GM18858 (cell line): ENCODE results near the gene CLCA1.

ENCODE experiments used
- ATAC-seq: cut with Tn5 transposase; IDR thresholded peaks from one replicate; pipeline ENCODE4 v1.9.1; 2021; ENCODE audit not compliant: unreplicated experiment

CLCA1 gene

DNA sequence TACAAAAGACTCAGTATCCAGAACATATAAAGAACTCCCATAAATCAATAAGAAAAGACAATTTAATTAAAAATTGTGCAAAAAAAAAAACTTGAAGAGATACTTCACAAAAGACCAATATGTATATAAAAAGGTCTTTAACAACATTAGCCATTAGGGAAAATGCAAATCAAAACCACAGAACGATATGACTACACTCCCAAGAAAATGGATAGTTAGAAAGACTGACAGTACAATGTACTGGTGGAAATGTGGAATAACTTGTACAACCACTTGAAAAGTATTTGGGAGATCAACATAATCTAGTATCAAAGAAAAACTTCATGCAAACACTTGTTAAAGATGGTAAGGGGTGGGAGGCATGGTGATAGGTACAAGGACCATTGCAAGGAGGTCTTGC lies 3.9 kb upstream of the CLCA1 start:
- ATAC-seq: no peak

DNA sequence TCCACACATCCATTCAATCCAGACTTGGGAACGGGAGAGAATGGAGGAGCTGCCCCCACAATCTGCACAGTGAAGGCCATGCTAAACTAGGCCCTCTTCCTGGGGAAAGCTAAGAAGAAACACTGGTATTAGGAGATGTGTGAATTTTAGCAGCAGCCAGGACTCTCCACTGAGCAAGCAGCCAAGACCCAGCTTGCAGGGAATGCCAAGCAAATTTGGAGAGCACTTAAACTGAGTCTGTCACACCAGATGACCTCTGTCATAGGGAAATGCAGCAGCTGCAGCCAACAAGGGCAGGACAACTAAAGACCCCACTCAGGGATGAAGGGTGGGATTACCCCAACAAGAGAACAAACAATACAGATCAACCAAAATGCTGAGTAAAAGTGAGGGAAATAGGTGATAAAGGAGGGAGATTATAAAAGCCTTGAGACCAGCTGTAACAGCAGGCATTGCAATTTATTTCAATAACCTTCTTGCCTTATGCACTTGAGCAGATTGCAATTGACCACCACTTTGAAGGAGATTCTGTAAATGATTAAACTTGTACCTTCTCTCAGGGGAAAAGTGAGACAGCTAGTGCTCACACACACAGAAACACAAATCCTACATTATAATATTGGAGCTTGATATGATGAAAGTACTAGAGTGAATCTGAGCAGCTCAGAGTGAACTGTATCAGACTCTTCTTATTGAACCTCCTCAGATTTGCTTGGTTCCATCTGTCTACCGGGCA lies 2.5 kb upstream of the CLCA1 start:
- ATAC-seq: no peak

- no peak for ATAC-seq
These were observed 1.7 kb upstream of the CLCA1 start for GRCh38 chr1:86466986-86467385.

GRCh38 chr1:86470859-86471258 lies 2.1 kb downstream of the CLCA1 start:
- ATAC-seq: peak; percentile 42

DNA sequence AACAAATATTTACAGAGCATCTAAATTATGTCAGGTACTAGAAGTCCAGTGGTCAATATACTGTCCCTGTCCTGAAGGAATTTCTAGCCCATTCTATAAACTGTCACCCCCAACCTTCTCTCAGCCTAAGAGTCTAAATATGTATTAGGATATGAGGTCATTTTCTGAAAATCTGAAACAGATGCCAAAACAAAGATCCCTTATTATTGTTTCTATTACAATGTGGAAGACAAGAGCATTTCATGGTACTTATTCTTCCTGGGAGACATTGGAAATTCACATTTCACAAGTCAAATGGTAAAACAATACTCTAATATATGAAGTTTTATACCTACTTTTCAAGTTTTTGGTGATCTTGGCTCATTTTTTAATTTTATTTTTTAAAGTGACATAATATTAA lies 2.6 kb downstream of the CLCA1 start:
- ATAC-seq: no peak

- no peak for ATAC-seq
These were observed 3.4 kb downstream of the CLCA1 start for GRCh38 chr1:86472152-86472551.

DNA sequence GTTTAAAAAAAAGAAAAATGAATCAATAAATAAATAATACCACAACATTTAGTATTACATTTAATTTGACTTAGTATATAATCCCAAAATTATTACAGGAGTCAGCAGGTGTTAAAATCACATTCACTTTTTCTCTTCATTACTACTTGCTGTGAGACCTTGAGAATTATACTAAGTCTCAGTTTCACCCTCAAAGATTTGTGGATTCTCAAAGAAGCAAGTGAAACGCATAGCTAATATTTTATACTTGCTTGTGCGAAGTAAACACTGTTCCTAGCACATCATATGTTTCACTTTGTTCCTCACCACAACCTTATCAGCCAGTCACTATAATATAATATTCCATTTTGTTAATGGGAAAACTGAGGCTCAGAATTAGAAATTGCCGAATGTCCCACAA lies 4.0 kb downstream of the CLCA1 start:
- ATAC-seq: peak; percentile 40

GRCh38 chr1:86477256-86477655 lies 8.5 kb downstream of the CLCA1 start:
- no peak for ATAC-seq

GRCh38 chr1:86477682-86478081 lies 9.0 kb downstream of the CLCA1 start:
- ATAC-seq: no peak

- ATAC-seq: no peak
These were observed 9.9 kb downstream of the CLCA1 start for GRCh38 chr1:86478416-86479156.

DNA sequence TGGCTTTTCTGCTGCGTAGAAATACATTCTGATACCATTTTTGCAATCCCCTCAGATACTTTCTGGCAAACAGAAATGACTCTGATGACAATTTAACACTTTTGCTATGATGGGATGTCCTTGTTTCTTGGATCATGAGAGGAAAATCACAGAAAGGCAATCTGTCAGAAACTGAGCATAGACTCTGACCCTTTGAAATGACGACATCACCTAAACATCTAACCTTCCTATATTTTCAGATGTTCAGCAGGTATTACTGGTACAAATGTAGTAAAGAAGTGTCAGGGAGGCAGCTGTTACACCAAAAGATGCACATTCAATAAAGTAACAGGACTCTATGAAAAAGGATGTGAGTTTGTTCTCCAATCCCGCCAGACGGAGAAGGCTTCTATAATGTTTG lies 13.2 kb downstream of the CLCA1 start:
- no peak for ATAC-seq

- ATAC-seq: no peak
These were observed 18.5 kb downstream of the CLCA1 start for GRCh38 chr1:86487131-86487810.

- ATAC-seq: no peak
These were observed 19.0 kb downstream of the CLCA1 start for GRCh38 chr1:86487811-86488141.

DNA sequence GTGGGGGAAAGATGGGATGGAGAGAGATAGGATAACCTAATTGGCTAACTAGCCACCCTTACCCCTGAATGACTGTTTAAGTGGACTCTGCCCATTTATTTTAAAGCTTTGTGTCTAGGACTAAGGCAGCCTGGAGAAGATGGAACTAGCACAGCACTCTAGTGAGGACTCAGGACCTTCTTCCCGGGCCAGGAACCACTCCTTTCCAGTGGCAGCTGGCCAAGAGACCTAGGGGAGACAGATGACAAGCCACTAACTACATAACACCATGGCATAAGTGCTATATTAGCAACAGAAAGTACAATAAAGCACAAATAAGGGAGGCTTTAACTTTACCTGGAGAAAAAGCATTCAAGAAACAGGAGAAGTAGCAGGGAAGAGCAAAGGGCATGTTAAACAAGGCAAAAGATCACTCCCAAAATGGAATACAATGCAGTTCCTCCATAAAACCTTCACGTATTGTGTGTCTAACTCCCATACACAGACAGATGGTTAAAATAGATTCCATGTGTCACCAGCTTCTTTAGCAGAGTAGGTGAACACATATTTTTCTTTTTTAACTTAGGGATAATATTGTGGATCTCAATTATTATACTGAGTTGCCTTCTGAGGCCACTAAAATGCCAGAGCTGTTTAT lies 20.6 kb downstream of the CLCA1 start:
- ATAC-seq: no peak

DNA sequence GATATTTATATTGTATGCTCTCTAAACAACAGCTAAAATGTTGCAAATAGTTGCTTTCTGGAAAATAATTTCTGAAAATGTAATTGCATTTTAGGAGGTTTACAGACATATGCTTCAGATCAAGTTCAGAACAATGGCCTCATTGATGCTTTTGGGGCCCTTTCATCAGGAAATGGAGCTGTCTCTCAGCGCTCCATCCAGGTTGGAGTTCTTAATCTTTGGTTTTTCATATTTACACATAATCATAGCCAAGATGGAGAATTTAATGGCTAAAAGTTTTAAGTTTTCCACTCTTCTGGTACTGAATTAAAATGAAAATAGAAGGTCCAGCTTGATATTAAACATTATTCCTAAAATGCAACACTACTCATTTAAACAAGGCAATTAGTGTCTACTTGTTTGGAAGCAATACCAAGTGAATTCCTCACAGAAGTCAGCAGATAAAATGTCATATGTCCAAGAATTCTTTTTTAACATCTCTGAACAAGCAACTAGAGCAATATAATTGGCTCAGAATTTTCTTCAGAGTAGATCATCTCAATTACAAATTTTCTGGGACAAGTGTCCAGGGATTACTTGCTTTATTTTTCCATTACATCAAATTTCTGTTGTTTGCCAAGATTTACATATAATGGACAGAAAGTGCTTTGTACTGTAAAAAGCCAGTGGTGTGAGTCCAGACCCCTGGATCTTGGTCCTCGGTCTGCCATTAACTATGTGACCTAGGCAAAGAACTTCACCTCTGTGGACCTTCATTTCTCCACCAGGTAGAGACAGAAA lies 22.6 kb downstream of the CLCA1 start:
- no peak for ATAC-seq

- ATAC-seq: no peak
These were observed 29.6 kb downstream of the CLCA1 start for GRCh38 chr1:86498281-86498680.

GRCh38 chr1:86499987-86500593 lies 31.4 kb downstream of the CLCA1 start:
- ATAC-seq: no peak

DNA sequence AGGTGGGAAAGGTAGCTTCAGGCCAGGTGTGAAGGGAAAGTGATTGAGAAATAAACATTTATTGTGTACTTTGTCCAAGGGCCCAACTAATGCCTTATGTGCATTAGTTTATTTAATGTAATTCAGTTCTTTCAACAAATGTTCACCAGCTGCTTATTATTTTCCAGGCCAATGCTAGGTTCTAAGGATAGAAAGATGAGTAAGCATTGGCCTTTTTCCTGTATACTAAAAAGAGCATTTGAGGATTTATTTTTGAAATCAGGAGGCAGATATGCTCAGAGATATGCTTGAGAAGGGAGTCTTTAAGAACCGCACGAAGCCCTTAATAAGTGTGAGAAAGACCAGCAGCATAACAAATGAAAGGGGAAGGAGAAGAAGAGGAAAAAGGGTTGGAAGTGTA lies 32.0 kb downstream of the CLCA1 start:
- ATAC-seq: no peak

DNA sequence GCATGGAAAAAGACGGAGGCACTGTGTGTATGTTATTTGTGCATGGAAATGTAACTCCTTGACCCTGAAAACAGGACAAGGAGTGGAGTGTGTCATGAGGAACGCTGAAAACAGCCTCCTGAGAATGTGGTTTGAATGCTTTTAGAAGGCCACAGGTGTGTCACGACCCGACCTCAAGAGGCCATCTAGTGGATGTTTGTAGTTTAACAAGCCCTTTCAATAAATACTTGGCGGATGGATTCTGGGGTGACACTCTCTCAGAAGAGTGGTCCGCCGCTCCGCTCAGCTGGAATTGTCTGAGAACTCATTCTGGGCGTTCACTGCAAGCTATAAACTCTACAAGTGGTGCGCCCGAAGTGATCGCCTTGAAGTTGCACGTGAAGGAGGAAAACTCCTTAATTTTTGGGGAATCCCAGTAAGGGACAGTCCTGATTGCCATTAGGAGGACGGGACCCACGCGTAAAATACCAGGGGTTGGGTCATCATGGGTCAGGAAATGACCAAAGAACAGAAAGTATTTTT lies 33.5 kb downstream of the CLCA1 start:
- peak; percentile 55 for ATAC-seq

GRCh38 chr1:86502721-86503405 lies 34.1 kb downstream of the CLCA1 start:
- ATAC-seq: no peak
